HG03066 (cell line): Measurements from ENCODE around the gene SMYD2.
"Not testable (repeated sequence)": the region's sequence is repeated elsewhere in the genome, so short reads cannot be mapped to it uniquely, and the experiment has no call there.

Experiments
- ATAC-seq: cut with Tn5 transposase; IDR thresholded peaks from one replicate; pipeline ENCODE4 v1.9.1; 2021; ENCODE audit warnings: low read depth; ENCODE audit not compliant: unreplicated experiment

Gene SMYD2

GRCh38 chr1:214271174-214271858 lies 9.6 kb upstream of the SMYD2 start:
- no peak for ATAC-seq

- ATAC-seq = no peak
Measured at GRCh38 chr1:214271995-214272731, 8.8 kb upstream of the SMYD2 start.

GRCh38 chr1:214272964-214273533 lies 7.9 kb upstream of the SMYD2 start:
- no peak for ATAC-seq

- not testable (repeated sequence) for ATAC-seq
Measured at GRCh38 chr1:214275700-214276099, 5.3 kb upstream of the SMYD2 start.

GRCh38 chr1:214276786-214277185 lies 4.2 kb upstream of the SMYD2 start:
- no peak for ATAC-seq

GRCh38 chr1:214277704-214278635 lies 3.0 kb upstream of the SMYD2 start:
- ATAC-seq = no peak

GRCh38 chr1:214280386-214281020 lies 456 bp upstream of the SMYD2 start:
- ATAC-seq = peak; percentile 51

GRCh38 chr1:214281720-214282629 lies 1.0 kb downstream of the SMYD2 start:
- ATAC-seq = peak; percentile 3

- no peak for ATAC-seq
Measured at GRCh38 chr1:214282630-214283242, 1.8 kb downstream of the SMYD2 start.

GRCh38 chr1:214285610-214286440 lies 4.9 kb downstream of the SMYD2 start:
- no peak for ATAC-seq

GRCh38 chr1:214287884-214288283 lies 6.9 kb downstream of the SMYD2 start:
- no peak for ATAC-seq

- no peak for ATAC-seq
Measured at GRCh38 chr1:214289574-214290272, 8.8 kb downstream of the SMYD2 start.

GRCh38 chr1:214290424-214291037 lies 9.6 kb downstream of the SMYD2 start:
- ATAC-seq = no peak

GRCh38 chr1:214292322-214292721 lies 11.4 kb downstream of the SMYD2 start:
- ATAC-seq = no peak

GRCh38 chr1:214295934-214296333 lies 15.0 kb downstream of the SMYD2 start:
- no peak for ATAC-seq

GRCh38 chr1:214296860-214297745 lies 16.1 kb downstream of the SMYD2 start:
- no peak for ATAC-seq
